OCI-LY7 (cell line): ENCODE results near the gene ANKRD39. TPM values are rescaled to one million over a fixed set of nuclear protein-coding genes. Genes with fewer than 3 reads are reported as not detected.

ENCODE experiments used
- BruUV-seq: library from RNA; stranded (reverse); fragments of 400-500 nt; replicated peaks from 2 replicates; lab custom pipeline; 2021; lab: Mats Ljungman, UMichigan
- CTCF ChIA-PET: fragments of 300-600 bp; sonication (Branson Sonifier 250); formaldehyde crosslinking; loops from one replicate; lab custom pipeline; 2022; ENCODE audit warnings: antibody characterized with exemption; ENCODE audit not compliant: unreplicated experiment; lab: Charles Lee
- POLR2A ChIA-PET: fragments of 300-600 bp; sonication (Branson Sonifier 250); formaldehyde crosslinking; loops from one replicate; lab custom pipeline; 2022; ENCODE audit warnings: antibody characterized with exemption; lab: Charles Lee
- DNase-seq: peaks from one replicate; pipeline ENCODE4 v3.0.0-alpha.2; 2015; ENCODE audit warnings: low spot score
- H2AFZ ChIP-seq: fragments of 200-600 bp; sonication (generic), shearing (Covaris generic); 2 replicates; pipeline ENCODE4 v1.6.1; 2014; ENCODE audit warnings: mild to moderate bottlenecking, antibody characterized with exemption, low read length, moderate library complexity
- H3K27ac ChIP-seq: fragments of 200-600 bp; sonication (generic); 2 replicates; pipeline ENCODE4 v1.5.1; 2014; ENCODE audit warnings: mixed run types, low read depth, mild to moderate bottlenecking, moderate library complexity, low read length, inconsistent platforms; ENCODE audit not compliant: poor library complexity, severe bottlenecking
- H3K36me3 ChIP-seq: fragments of 200-600 bp; sonication (generic); 2 replicates; pipeline ENCODE4 v1.6.1; 2014; ENCODE audit warnings: mild to moderate bottlenecking, antibody characterized with exemption, low read length, moderate library complexity, mixed read lengths; ENCODE audit not compliant: insufficient read depth
- H3K4me1 ChIP-seq: fragments of 200-600 bp; sonication (generic); 2 replicates; pipeline ENCODE4 v1.5.1; 2014; ENCODE audit warnings: mild to moderate bottlenecking, low read length; ENCODE audit not compliant: insufficient read depth, poor library complexity, severe bottlenecking
- H3K4me2 ChIP-seq: fragments of 200-600 bp; sonication (generic); 2 replicates; pipeline ENCODE4 v1.6.1; 2014; ENCODE audit warnings: mild to moderate bottlenecking, low read length
- H3K4me3 ChIP-seq: fragments of 200-600 bp; sonication (generic); 2 replicates; pipeline ENCODE4 v1.5.1; 2014; ENCODE audit warnings: mild to moderate bottlenecking, low read depth, low read length; ENCODE audit not compliant: poor library complexity, severe bottlenecking
- H3K79me2 ChIP-seq: fragments of 200-600 bp; sonication (generic); 2 replicates; pipeline ENCODE4 v1.6.1; 2016; ENCODE audit warnings: low read depth, mild to moderate bottlenecking, low read length, moderate library complexity, mixed read lengths; ENCODE audit not compliant: insufficient read depth
- H3K9me2 ChIP-seq: fragments of 200-600 bp; sonication (generic); 2 replicates; pipeline ENCODE4 v1.6.1; 2016; ENCODE audit warnings: mild to moderate bottlenecking, low read length, mixed read lengths; ENCODE audit not compliant: insufficient read depth
- H3K9me3 ChIP-seq: fragments of 200-600 bp; sonication (generic); 2 replicates; pipeline ENCODE4 v1.6.1; 2014; ENCODE audit warnings: mild to moderate bottlenecking, mixed run types, low read length, mixed read lengths
- H4K20me1 ChIP-seq: fragments of 200-600 bp; sonication (generic); 2 replicates; pipeline ENCODE4 v1.6.1; 2014; ENCODE audit warnings: mild to moderate bottlenecking, antibody characterized with exemption, low read length, moderate library complexity, mixed read lengths; ENCODE audit not compliant: insufficient read depth
- CTCF ChIP-seq: fragments of 200-600 bp; sonication (generic); conservative IDR thresholded peaks from 2 replicates; pipeline ENCODE4 v1.5.1; 2014; ENCODE audit warnings: mild to moderate bottlenecking, antibody characterized with exemption, low read length, moderate library complexity, mixed read lengths
- EZH2phosphoT487 ChIP-seq: fragments of 200-600 bp; sonication (generic); IDR thresholded peaks from 2 replicates; pipeline ENCODE4 v1.6.1; 2018; ENCODE audit warnings: low read depth, borderline replicate concordance, mild to moderate bottlenecking, mixed run types, antibody characterized with exemption, low read length, moderate library complexity, mixed read lengths
- intact Hi-C: fragments of 100-400 bp; cut with micrococcal nuclease; formaldehyde crosslinking; loops from one replicate; pipeline ENCODE4 v1.10.0; 2022; ENCODE audit not compliant: unreplicated experiment
- total RNA-seq, 2 experiments: library from RNA; depleted of rRNA in 1 of 2; stranded (reverse); fragments of >200 nt in 1 of 2; shearing (Covaris generic) in 1 of 2; gene quantifications; 2 replicates each; pipeline ENCODE4 v1.2.3, GENCODE V29; 2014 to 2022

The ANKRD39 gene
- total RNA-seq, 2 experiments from 2014 or later, result 22.2 to 24.1 TPM

- ChIA-PET CTCF (no interaction called here), POLR2A (interaction anchor here (0.5 to 0.7 kb wide), 2 partner anchors 57 to 109 kb away, joined by 3 read pairs; no protein-coding TSS in a partner anchor)
- Histone ChIP-seq H3K36me3 (no peaks in the 10 kb centered on the region), H4K20me1 (no peaks in the 10 kb centered on the region), H3K9me3 (no peaks in the 10 kb centered on the region), H3K9me2 (no peaks in the 10 kb centered on the region), H3K4me1 (peaks cover 18% of the 10 kb centered on the region), H3K27ac (no peak overlapping the region), H3K4me2 (no peak overlapping the region), H3K79me2 (no peaks in the 10 kb centered on the region), H2AFZ (no peak overlapping the region), H3K4me3 (no peak overlapping the region)
- TF ChIP-seq EZH2phosphoT487 (no peak), CTCF (no peak)
- no peak for DNase-seq
- no TSS peak for BruUV-seq
- intact Hi-C loops, result no loop called here
These were observed 41.6 kb upstream of the ANKRD39 start for GRCh38 chr2:96899413-96899741.

- Histone ChIP-seq H3K4me1 (peaks cover 18% of the 10 kb centered on the region), H3K9me2 (no peaks in the 10 kb centered on the region), H3K4me2 (no peak overlapping the region), H2AFZ (no peak overlapping the region), H3K27ac (no peak overlapping the region), H3K4me3 (no peak overlapping the region), H4K20me1 (no peaks in the 10 kb centered on the region), H3K9me3 (no peaks in the 10 kb centered on the region), H3K36me3 (no peaks in the 10 kb centered on the region), H3K79me2 (no peaks in the 10 kb centered on the region)
- no TSS peak for BruUV-seq
- DNase-seq, result no peak
- ChIA-PET CTCF (no interaction called here), POLR2A (interaction anchor here (0.7 kb wide), 1 partner anchor 110 kb away, joined by 3 read pairs; no protein-coding TSS in a partner anchor)
- intact Hi-C loops, result no loop called here
- TF ChIP-seq CTCF (no peak), EZH2phosphoT487 (no peak)
These were observed 41.0 kb upstream of the ANKRD39 start for GRCh38 chr2:96898641-96899412.

GRCh38 chr2:96898135-96898505 lies 40.3 kb upstream of the ANKRD39 start:
- H3K79me2 ChIP-seq, result no peaks in the 10 kb centered on the region
- no peaks in the 10 kb centered on the region for H3K9me2 ChIP-seq
- no peak overlapping the region for H3K27ac ChIP-seq
- DNase-seq, result no peak
- H3K9me3 ChIP-seq, result no peaks in the 10 kb centered on the region
- H2AFZ ChIP-seq, result no peak overlapping the region
- H3K4me3 ChIP-seq, result no peak overlapping the region
- ChIA-PET CTCF (no interaction called here), POLR2A (no interaction called here)
- no peaks in the 10 kb centered on the region for H3K36me3 ChIP-seq
- TF ChIP-seq EZH2phosphoT487 (no peak), CTCF (no peak)
- H4K20me1 ChIP-seq, result no peaks in the 10 kb centered on the region
- no peak overlapping the region for H3K4me2 ChIP-seq
- H3K4me1 ChIP-seq, result peaks cover 18% of the 10 kb centered on the region
- BruUV-seq, result no TSS peak
- intact Hi-C loops, result no loop called here
